ENCODE measurements around the gene TTLL5.

The TTLL5 gene

DNA sequence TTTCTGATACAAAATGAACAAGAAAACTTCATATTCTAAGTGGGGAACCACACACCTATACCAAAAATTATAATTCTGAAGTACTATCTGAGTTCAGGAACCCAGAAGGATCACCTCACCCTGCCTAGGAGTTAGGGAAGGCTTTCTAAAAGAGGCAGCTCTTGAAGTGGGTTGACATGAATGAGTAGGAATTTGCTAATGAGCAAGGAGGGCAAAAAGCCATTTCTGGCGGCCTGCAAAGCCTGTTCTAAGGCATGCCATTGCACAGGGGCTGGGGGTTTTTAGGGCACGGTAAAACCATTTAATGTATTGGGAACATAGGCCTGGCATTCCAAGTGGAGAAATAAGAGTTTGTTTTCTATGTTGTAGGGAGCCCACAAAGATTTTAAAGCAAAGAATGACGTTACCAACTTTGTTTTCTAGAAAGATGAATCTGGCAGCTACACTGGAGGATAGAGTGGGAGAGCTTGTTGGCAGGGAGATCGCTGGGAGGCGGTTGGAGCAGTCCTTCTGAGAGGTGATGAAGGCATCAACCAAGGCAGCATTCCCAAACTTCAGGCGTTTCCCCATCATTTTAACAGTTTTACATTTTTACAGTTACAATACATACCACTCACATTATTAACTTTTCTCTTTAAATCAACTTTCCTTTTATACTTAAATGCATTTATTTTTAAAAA, 338.6 kb downstream of the TTLL5 start:
- no peak for DNase-seq

DNA sequence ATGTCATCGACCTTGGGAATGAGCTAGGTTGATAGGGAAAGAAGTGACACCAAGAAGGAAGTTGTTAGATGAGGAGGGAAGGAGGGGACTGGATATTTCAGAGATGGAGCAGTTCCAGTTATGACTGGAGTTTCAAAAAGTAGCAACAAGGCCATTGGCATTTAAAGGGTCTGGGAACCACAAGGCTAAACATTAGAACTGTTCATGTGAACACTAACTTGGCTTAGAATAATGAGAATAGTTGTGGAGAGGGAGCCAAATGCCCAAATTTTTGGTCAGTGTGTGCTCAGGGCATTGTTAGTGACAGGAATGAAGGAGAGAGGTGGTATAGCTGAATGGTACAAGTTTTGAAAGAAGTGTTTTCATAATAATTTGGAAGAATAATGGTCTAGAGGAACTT, 341.3 kb downstream of the TTLL5 start:
- no peak for DNase-seq
